Tibial artery (tissue), 4 donors: ENCODE measurements around the gene ATG7.
"Not testable (repeated sequence)": the region's sequence is repeated elsewhere in the genome, so short reads cannot be mapped to it uniquely, and the experiment has no call there.

Source experiments
- DNase-seq, 2 donors: peaks; one replicate each; pipeline ENCODE4 v3.0.0-alpha.2; 2019
- H3K27ac ChIP-seq, 2 donors: fragments of 200-600 bp; sonication (generic) in 1 of 2; 1 replicate in 1 of 2; 2 replicates in 1 of 2; pipeline ENCODE4 v1.5.1; 2018 to 2019; ENCODE audit warnings: mild to moderate bottlenecking in 1 of 2
- H3K27me3 ChIP-seq, 2 donors: fragments of 200-600 bp; sonication (generic) in 1 of 2; one replicate each; pipeline versions ENCODE4 v1.5.1 to v1.6.0; 2016 to 2019
- H3K36me3 ChIP-seq, 3 donors: fragments of 200-600 bp; sonication (generic) in 2 of 3; one replicate each; pipeline ENCODE4 v1.5.1; 2016 to 2019; ENCODE audit warnings: mild to moderate bottlenecking in 2 of 3
- H3K4me1 ChIP-seq, 4 donors: fragments of 200-600 bp; sonication (generic) in 2 of 4; 1 replicate in 3 of 4; 2 replicates in 1 of 4; pipeline ENCODE4 v1.5.1; 2016 to 2019
- H3K4me3 ChIP-seq, 2 donors: fragments of 200-600 bp; sonication (generic) in 1 of 2; 1 replicate in 1 of 2; 2 replicates in 1 of 2; pipeline ENCODE4 v1.5.1; 2018 to 2019; ENCODE audit warnings: mild to moderate bottlenecking in 2 of 2
- H3K9me3 ChIP-seq, 3 donors: fragments of 200-600 bp; sonication (generic) in 1 of 3; one replicate each; pipeline ENCODE4 v1.5.1; 2016 to 2019
- intact Hi-C: fragments of 100-400 bp; cut with DNase I; formaldehyde crosslinking; loops from one replicate; pipeline ENCODE4 v1.15.0; 2023; ENCODE audit warnings: low total_unique reads
- TF ChIP-seq, protein P1 (sequence below), 2 experiments: fragments of 200-600 bp in 1 of 2; fragments of 450-650 bp in 1 of 2; IDR thresholded peaks; one replicate each; pipeline ENCODE4 v1.5.1; 2017 to 2019; ENCODE audit warnings: antibody characterized with exemption in 2 of 2, mild to moderate bottlenecking in 1 of 2, moderate library complexity in 1 of 2

Gene ATG7

DNA sequence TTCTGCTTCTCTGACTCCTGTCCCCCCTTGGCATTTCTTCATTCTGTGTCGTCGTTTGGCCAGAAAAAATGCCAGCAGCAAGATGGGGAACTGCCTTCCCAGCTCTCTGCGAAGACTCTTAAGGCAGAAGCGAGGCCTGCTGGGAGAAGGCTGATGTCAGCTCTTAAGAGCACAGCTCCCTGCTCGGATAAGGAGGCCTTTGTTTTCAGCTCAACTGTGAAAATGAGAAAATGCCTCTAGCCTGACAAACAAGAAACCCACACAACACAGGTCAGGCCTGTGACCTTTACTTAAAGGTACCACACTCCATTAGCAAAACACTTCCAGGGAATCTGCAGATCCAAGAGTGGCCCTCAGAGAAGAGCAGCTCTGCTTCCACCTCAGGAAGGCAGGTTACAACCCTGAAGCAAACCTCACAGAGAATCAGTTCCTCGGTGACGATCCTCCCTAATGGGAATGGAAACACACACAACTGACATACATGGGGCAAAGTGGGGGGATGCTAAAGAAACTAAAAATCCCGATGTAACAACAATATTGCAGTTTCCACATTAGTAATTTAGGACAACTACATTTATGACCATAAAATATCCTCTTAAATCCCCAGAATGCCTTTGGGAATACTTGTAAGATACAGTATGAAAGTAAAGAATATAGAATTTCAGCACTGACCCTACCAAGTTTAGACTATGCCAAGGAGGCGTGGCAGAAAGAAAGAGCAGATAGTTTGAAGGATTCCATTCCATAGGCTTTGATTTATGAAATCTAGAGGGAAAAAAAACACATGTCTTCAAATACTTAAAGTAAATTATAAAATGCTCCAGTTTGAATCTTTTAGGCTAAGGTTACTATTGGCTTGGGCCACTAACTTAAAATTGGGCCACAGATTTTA, 319.4 kb downstream of the ATG7 start:
- intact Hi-C loops, result no loop called here
- TF ChIP-seq, protein P1, sequence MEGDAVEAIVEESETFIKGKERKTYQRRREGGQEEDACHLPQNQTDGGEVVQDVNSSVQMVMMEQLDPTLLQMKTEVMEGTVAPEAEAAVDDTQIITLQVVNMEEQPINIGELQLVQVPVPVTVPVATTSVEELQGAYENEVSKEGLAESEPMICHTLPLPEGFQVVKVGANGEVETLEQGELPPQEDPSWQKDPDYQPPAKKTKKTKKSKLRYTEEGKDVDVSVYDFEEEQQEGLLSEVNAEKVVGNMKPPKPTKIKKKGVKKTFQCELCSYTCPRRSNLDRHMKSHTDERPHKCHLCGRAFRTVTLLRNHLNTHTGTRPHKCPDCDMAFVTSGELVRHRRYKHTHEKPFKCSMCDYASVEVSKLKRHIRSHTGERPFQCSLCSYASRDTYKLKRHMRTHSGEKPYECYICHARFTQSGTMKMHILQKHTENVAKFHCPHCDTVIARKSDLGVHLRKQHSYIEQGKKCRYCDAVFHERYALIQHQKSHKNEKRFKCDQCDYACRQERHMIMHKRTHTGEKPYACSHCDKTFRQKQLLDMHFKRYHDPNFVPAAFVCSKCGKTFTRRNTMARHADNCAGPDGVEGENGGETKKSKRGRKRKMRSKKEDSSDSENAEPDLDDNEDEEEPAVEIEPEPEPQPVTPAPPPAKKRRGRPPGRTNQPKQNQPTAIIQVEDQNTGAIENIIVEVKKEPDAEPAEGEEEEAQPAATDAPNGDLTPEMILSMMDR (IDR thresholded peaks at IDR 0.05), result no peak
- Histone ChIP-seq H3K36me3 (no peaks in the 10 kb centered on the region), H3K4me3 (peak overlapping the region in 1 of 2 donors; percentile 5), H3K27me3 (no peaks in the 10 kb centered on the region), H3K9me3 (no peaks in the 10 kb centered on the region), H3K27ac (peak overlapping the region; percentile 70 to 72), H3K4me1 (peaks cover 5 to 83% (median 68%) of the 10 kb centered on the region in 4 donors)
- peak; percentile 64 to 82 for DNase-seq

DNA sequence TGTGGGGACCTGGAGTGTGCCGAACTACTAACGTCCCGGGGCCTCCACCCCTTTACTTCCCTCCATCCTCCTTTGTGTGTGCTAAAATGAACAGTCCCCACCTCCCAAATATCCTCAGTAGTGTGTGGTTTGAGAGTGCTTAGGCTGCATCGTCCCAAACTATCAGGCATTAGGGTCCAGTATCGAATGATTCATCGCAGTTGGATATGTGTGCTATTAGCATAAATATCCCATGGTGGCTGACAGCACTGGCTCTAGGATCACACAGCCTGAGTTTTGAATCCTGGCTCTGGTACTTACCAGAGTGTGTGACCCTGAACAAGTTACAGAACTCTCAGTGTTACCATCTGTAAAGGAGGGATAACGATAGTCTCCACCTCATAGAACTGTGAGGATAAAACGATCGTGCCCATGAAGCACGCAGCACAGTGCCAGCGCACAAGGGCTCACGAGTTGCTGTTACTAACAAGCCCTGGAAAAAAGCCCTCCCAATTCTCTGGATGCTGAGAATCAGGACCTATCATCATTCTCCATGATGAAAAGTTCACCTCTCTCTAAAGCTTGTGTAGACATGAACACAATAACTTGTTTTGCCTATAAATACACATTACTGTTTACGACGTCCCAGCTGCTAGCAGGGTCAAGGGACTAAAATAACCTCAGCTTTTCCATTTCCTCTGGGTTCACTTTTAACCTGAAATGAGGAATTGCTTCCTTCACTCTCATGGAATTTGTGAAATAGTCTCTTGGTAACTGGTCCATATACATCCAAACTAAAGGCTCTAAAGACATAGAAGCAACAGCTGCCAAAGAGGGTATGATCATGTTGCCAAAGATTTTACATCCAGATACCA, 320.5 kb downstream of the ATG7 start:
- H3K9me3 ChIP-seq, result no peaks in the 10 kb centered on the region
- H3K4me1 ChIP-seq, result peaks cover 5 to 74% (median 65%) of the 10 kb centered on the region in 4 donors
- DNase-seq, result peak in 1 of 2 donors; percentile 67
- H3K27me3 ChIP-seq, result no peaks in the 10 kb centered on the region
- TF ChIP-seq, protein P1 (IDR thresholded peaks at IDR 0.05), result no peak
- intact Hi-C loops, result no loop called here
- H3K27ac ChIP-seq, result peak overlapping the region; percentile 70 to 72
- H3K36me3 ChIP-seq, result no peaks in the 10 kb centered on the region
- no peak overlapping the region for H3K4me3 ChIP-seq

DNA sequence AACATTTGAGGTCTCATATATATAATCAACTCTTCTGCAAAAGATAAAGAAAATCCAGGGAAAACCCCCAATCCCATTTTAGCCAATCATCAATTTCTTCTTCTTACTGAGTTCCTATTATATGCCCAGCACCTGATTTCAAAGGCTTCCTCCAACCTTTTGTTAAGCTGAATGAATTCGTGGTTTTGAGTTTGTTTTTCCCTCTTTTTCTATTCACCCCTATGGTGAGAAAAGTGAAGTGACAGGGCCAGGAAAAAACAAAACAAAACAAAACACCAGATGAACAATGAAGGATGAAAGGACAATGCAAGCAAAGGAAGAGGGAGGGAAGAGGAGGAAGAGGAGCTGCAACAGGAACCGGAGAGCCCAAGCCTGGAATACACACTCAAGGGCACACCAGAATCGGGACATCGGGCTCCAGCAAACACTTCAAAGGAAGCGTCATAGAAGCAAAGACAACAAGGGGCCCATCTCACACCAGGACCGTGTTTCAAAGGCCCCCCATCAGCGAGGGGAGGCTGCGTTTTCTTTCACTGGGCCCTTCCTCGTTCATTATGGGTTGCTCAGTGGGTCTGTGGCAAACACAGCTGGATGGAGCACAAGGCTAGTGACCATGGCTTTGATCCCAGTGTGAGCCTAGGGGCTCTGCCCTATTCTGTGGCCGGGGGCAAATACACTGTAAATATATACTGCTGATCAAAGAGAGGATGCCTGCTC, 321.3 kb downstream of the ATG7 start:
- TF ChIP-seq, protein P1 (IDR thresholded peaks at IDR 0.05), result no peak
- H3K36me3 ChIP-seq, result no peaks in the 10 kb centered on the region
- intact Hi-C loops, result no loop called here
- DNase-seq, result no peak
- H3K4me3 ChIP-seq, result no peak overlapping the region
- H3K27ac ChIP-seq, result peak overlapping the region; percentile 70 to 72
- no peaks in the 10 kb centered on the region for H3K27me3 ChIP-seq
- no peaks in the 10 kb centered on the region for H3K9me3 ChIP-seq
- peaks cover 5 to 74% (median 60%) of the 10 kb centered on the region in 4 donors for H3K4me1 ChIP-seq

DNA sequence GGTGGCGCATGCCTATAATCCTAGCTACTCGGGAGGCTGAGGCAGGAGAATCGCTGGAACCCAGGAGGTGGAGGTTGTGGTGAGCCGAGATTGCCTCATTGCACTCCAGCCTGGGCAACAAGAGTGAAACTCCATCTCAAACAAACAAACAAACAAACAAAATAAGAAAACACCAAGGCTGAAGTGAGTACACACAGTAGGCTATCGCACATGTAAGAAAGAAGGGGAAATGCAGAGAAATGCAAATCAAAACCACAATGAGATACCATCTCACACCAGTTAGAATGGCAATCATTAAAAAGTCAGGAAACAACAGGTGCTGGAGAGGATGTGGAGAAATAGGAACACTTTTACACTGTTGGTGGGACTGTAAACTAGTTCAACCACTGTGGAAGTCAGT, 322.8 kb downstream of the ATG7 start:
- intact Hi-C loops, H3K4me3 ChIP-seq, H3K36me3 ChIP-seq, H3K27me3 ChIP-seq, H3K27ac ChIP-seq, H3K9me3 ChIP-seq, DNase-seq: not testable (repeated sequence)
- peaks cover 5 to 74% (median 53%) of the 10 kb centered on the region in 4 donors for H3K4me1 ChIP-seq

DNA sequence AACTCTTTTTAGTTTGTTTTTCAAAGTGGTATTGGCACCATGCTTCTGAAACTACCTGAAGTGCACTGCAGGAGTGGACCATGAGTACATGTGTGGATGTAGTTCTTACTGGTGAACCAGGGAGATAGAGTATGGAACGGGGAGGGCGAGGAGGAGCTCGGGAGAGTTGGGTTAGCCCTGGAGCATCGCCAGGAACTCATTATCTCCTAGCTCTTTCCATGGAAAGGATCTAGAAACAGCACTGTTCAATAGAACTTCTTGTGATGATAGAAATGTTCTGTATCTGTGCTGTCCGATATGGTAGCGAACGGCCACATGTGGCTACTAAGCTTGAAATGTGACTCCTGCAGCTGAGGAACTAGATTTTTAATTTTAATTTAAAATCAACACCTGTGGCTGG, 324.2 kb downstream of the ATG7 start:
- Histone ChIP-seq H3K27me3 (no peaks in the 10 kb centered on the region), H3K4me3 (no peak overlapping the region), H3K36me3 (no peaks in the 10 kb centered on the region), H3K27ac (peak overlapping the region in 1 of 2 donors; percentile 81), H3K4me1 (peaks cover 12 to 74% (median 53%) of the 10 kb centered on the region in 4 donors), H3K9me3 (no peaks in the 10 kb centered on the region)
- TF ChIP-seq, protein P1 (IDR thresholded peaks at IDR 0.05), result no peak
- DNase-seq, result no peak
- intact Hi-C loops, result no loop called here
